ENCODE results near the gene DOK6.
"Not testable (repeated sequence)": the region's sequence is repeated elsewhere in the genome, so short reads cannot be mapped to it uniquely, and the experiment has no call there.

The DOK6 gene

DNA sequence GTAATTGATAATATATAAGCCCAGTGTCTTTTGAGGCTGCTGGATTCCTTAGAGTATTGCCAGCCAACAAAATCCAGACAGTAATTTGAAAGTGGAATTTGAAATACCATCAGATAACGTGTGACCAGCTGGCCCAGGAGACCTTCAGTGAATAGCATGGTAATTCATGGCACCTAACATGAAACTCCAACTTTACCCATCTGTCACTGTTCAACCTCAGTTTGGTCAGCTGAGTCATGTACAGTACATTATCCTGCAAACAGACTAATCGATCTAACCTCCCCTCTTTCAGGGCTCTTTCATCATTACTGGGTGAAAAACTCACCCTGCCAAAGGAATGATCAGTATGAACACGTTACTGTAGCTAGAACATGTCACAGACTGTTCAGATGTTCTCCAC lies 230.6 kb downstream of the DOK6 start:
- DNase-seq, result no peak

- DNase-seq, result no peak
These were observed 234.8 kb downstream of the DOK6 start for GRCh38 chr18:69635482-69635881.

DNA sequence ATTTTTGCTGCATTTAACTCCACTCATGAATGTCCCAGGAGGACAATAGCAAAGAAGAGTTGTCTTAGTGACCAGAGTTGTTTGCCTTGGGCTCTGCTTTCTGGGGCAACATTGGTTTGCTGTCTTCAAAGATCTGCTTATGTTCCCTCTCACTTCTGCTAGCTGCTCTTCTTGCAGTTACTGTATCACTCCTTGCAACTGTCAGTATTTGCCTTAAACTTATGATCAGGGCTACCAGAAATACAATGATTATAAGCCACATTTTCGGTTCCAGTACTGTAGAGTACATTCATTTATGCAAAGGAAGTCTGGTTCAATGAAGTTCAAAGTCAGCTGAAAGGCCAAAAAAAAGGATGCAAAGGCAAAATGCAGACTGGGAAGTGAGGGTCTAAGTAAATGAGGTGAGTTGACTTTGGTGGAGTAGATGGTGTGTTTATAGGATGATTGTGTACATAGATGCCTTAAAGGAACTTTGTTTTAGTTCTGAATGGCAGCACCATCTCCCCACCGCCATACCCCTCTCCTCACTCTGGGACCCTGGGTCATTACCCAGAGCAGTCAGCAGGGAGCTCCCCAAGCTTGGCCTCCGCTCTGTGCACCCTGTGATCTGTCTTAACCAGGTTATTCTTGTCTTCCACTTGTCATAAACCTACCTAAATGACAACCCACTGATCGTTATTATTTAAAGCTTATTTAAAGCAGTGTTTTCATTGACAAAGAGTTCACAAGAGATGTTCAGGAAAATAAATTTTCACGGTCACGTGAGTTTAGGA lies 236.0 kb downstream of the DOK6 start:
- peak; percentile 7 for DNase-seq

DNA sequence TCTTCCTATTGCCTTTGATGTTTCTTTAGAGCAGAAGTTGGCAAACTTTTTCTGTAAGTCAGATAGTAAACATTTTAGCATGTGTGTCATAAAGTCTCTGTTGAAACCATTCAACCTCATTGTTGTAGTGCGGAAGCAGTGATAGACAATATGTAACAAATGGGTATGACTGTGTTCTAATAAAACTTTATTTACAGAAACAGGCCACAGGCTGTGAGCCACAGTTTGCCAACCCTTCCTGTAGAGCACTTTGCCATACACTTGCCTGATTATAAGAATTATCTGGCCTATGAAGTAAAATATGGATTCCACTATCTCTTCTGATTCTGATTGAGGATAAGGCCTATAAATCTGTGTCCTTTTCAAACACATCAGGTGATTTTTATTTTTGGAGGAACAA lies 237.4 kb downstream of the DOK6 start:
- DNase-seq, result no peak

DNA sequence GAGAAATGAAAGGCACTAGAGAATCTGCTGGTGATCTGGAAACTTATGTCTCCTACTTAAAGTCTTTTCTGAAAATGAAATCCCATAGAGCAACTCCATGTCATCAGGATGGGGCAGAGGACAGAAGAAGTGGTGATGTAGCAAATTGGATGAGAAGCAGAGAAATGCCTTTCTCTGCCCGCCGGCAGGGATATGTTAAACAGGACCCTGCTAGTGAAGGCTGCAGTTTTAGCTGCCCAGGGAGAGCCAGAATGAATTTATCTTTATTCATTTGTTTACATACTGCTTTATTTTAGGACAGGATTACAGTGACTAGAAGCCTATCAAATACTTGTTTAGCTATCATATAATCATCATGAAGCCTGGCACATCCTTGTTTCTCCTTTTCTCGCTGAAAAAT lies 247.0 kb downstream of the DOK6 start:
- DNase-seq, result no peak

GRCh38 chr18:69648486-69648885 lies 247.8 kb downstream of the DOK6 start:
- peak; percentile 46 for DNase-seq

- no peak for DNase-seq
These were observed 249.0 kb downstream of the DOK6 start for GRCh38 chr18:69649684-69650083.

- no peak for DNase-seq
These were observed 250.6 kb downstream of the DOK6 start for GRCh38 chr18:69651243-69651642.

DNA sequence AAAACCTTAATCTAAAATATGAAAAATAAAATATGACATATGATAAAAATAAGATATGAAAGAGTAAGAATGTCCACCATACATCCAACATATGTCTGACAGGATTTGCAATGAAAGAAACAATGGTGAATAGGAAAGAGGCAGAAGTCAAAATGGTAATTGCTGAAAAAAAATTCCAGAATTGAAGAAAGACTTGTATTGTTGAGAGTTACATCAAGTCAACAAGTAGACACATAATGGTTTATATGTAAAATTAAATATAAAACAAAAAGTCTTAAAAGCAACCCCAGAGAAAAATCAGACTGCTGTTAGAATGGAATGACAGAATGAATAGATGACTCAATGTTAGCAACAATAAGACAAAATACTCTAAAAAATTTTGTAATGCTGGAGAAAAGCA lies 255.1 kb downstream of the DOK6 start:
- no peak for DNase-seq

DNA sequence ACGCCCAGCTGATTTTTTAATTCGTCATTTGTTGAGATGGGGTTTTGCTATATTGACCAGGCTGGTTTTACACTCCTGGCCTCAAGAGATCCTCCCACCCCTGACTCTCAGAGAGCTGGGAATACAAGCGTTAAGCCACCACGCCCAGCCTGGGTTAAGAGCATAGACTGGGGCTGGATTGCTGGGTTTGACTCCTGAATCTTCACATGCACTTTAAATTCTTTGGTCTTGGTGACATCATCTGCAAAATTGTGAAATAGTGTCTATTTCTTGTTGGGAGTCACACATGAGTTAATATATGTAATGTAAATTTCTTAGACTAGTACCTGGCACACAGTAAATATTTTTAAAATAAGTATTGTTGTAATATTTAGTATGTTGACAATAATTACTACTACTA lies 257.4 kb downstream of the DOK6 start:
- no peak for DNase-seq

GRCh38 chr18:69658685-69659084 lies 258.0 kb downstream of the DOK6 start:
- DNase-seq, result peak; percentile 52

DNA sequence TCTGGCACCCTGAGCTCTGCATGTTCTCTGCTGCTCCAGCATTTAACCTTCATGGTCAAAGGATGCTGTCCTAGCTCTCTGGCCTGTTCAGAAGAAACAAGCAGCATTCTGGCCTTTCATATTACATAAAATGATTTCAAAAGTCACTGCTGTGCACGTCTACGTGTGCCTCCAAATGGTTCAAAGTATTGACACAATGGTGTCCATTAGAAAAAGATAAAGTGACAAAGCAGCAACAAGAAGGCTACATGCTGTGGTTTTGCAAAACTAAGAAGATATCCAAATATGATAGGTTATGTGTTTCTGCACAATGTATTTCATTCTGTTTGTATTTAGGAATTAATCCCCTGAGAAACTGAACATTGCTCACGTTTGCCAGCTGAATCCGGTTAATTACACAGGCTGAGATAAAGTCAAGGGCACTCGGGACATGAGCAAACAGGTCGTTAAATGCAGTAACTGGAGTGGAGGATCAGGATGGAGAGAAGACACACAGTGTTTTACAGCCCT lies 258.5 kb downstream of the DOK6 start:
- DNase-seq, result peak; percentile 94

DNA sequence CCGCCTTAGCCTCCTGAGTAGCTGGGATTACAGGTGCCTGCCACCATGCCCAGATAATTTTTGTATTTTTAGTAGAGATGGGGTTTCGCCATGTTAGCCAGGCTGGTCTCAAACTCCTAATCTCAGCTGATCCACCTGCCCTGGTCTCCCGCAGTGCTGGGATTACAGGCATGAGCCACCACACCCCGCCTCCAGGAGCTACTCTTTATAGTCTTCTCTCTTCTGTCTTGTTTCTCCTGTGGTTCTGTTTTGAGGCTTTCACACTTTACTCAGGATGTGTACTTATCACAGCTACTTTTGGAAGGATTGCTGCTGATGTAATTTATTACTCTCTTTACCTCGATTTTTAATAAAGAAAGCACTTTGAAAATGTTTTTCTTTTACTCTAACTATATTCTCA lies 261.4 kb downstream of the DOK6 start:
- DNase-seq, result not testable (repeated sequence)

GRCh38 chr18:69664399-69664798 lies 263.7 kb downstream of the DOK6 start:
- DNase-seq, result no peak

DNA sequence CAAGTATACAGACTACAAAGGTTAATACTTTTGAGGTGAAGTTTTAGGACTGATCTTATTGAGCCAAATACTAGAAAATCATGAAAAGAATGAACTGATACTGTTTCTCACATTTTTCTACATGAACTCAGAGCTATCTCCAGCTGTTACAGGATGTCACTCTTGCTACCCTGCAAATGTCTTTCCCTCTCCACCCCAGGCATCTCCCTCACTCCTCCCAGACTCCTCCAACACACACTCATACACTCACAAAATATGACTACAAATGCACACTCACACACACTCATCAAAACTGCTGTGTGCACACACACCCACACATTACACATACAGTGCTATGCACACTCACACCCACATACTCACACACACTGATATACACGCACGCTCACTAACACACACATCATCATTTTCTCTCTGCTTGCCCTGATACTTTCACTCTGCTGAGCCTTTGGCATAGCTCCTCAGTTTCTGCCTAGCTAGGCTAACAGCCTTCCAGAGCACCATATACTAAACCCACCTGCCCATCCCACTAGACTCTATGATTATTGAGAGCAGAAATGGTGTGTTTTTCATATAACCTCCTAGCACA lies 273.7 kb downstream of the DOK6 start:
- DNase-seq, result no peak

DNA sequence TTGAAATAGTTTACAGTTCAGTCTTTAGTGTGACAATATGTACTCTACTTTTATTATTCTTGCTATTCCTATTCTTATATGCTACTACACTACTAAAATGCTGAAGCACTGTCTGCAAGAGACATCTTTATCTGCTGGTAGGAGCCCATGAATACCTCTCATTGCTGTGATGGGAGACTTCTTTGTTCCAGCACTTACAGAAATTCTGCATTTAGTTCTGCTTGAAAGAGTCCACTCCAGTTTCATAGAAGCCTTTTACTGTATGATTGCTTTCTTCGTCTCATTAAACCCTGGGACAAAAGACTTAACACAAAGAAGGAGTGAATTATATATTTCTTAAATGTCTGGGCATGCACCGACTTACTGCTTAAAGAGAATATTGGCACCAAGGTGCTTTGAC lies 274.3 kb downstream of the DOK6 start:
- DNase-seq, result no peak

DNA sequence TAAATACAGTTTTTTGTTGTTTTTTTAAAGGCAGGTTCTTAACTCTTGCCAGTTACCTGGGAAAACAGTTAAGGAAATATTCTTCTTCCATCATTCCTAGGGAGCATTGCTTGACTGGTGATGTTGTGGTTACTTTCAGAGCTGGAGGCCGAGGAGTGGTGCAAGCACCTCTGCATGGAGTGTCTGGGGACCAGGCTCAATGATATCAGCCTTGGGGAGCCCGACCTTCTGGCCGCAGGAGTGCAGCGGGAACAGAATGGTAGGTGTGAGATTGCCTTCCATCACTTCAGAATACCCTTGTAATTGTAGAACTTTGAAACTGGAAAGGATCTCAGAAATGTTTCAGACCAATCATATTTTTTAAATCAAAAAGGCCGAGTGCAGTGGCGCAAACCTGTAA lies 276.9 kb downstream of the DOK6 start:
- no peak for DNase-seq

GRCh38 chr18:69680123-69680522 lies 279.4 kb downstream of the DOK6 start:
- no peak for DNase-seq

GRCh38 chr18:69683176-69683575 lies 282.5 kb downstream of the DOK6 start:
- DNase-seq, result no peak

DNA sequence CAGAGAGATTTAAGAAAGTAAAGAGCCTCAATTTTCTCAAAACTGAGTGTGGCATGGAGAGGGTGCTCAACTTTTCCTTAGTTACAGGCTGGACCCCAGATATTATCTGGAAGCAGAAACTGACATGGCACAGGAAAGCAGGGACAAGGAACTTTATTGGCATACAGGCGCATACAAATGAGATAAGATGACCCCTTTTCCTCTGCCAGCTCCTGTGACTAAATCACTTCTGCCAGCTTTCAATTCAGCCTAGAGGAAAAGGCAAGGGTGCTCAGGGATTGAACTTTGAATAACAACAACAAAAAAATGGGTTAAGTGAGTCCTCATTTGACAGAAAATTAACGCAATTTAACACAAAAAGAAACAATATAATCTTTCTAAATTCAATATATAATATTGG lies 284.1 kb downstream of the DOK6 start:
- no peak for DNase-seq

DNA sequence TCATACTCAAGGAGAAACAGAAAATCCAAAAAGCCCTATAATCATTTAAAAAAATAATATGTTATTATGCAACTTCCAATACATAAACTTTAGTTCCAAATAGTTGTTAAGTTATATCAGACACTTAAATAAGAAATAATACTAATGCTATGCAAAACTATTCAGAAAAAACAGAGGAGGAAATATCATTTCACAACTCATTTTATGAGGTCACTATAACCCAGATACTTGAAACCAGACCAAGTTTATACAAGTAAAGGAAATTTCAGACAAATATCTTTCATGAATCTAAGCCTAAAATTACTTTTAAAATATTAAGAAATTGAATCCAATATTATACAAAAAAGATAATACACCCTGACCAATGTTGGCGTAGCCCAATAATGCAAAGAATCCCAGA lies 286.2 kb downstream of the DOK6 start:
- DNase-seq, result no peak

- no peak for DNase-seq
These were observed 288.6 kb downstream of the DOK6 start for GRCh38 chr18:69689121-69689759.

GRCh38 chr18:69691008-69691760 lies 290.5 kb downstream of the DOK6 start:
- no peak for DNase-seq
